Type B pancreatic cell (in vitro differentiated cells): ENCODE data around the gene ATP8B4. TPM values are rescaled to one million over a fixed set of nuclear protein-coding genes. Genes with fewer than 3 reads are reported as not detected.

Source experiments
- DNase-seq: peaks from one replicate; pipeline ENCODE4 v3.0.0; 2021; ENCODE audit warnings: mixed read lengths; ENCODE audit not compliant: unreplicated experiment; ENCODE audit errors: extremely low spot score
- H3K27ac Mint-ChIP-seq: 2 replicates; pipeline ENCODE4 v1.8.0; 2021; ENCODE audit warnings: mild to moderate bottlenecking, mixed read lengths
- H3K27me3 Mint-ChIP-seq: 2 replicates; pipeline ENCODE4 v1.8.0; 2021; ENCODE audit warnings: mixed read lengths
- H3K36me3 Mint-ChIP-seq: 2 replicates; pipeline ENCODE4 v1.8.0; 2021; ENCODE audit warnings: mixed read lengths
- H3K4me1 Mint-ChIP-seq: one replicate; pipeline ENCODE4 v1.8.0; 2021; ENCODE audit warnings: mixed read lengths; ENCODE audit not compliant: unreplicated experiment
- H3K4me3 Mint-ChIP-seq: 2 replicates; pipeline ENCODE4 v1.8.0; 2021; ENCODE audit warnings: mild to moderate bottlenecking, mixed read lengths
- H3K9me3 Mint-ChIP-seq: 2 replicates; pipeline ENCODE4 v1.8.0; 2021; ENCODE audit warnings: mixed read lengths
- total RNA-seq: library from RNA; stranded (reverse); gene quantifications from 2 replicates; pipeline ENCODE4 v1.2.1, GENCODE V29; 2021; ENCODE audit warnings: low replicate concordance
- TF ChIP-seq, protein P1 (sequence below): fragments of 200-600 bp; sonication (generic); conservative IDR thresholded peaks from 2 replicates; pipeline ENCODE4 v1.5.0; 2021; ENCODE audit warnings: antibody characterized with exemption, mild to moderate bottlenecking

ATP8B4 gene
- total RNA-seq, 1 donor from 2014 or later, result 2.2 TPM

DNA sequence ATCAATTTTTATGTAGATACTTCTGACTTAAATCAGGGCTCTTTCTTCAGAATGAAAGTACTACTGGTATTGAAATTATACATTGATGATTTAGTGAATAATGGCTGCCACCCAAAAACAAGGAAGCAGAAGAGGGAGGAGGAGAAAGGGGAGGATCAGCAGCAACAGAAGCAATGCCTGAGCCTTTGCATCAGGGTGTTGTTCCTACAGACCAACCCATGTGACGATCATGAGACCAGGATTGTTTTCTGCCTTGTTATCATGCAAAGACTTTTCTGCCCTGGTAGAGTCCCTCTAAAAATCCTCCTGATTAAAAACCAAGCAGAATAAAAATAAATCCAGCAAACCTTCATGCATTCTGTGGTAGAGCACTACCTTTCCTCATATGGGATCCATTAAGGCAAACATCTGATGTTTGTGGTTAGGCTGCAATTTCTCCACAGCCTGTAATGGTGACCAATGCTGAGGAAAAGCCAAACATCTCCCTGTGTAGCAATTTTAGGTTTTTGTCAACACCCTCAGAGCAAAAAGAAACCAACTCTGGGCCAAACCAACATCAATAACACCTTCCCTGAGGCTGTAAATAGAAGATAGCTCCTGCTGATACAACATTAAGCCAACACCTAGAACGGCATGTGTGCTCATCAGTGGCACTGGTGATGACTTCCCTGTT lies 191.7 kb downstream of the ATP8B4 start:
- no peaks in the 10 kb centered on the region for H3K36me3 Mint-ChIP-seq
- TF ChIP-seq, protein P1, sequence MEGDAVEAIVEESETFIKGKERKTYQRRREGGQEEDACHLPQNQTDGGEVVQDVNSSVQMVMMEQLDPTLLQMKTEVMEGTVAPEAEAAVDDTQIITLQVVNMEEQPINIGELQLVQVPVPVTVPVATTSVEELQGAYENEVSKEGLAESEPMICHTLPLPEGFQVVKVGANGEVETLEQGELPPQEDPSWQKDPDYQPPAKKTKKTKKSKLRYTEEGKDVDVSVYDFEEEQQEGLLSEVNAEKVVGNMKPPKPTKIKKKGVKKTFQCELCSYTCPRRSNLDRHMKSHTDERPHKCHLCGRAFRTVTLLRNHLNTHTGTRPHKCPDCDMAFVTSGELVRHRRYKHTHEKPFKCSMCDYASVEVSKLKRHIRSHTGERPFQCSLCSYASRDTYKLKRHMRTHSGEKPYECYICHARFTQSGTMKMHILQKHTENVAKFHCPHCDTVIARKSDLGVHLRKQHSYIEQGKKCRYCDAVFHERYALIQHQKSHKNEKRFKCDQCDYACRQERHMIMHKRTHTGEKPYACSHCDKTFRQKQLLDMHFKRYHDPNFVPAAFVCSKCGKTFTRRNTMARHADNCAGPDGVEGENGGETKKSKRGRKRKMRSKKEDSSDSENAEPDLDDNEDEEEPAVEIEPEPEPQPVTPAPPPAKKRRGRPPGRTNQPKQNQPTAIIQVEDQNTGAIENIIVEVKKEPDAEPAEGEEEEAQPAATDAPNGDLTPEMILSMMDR, result no peak
- DNase-seq, result no peak
- no peaks in the 10 kb centered on the region for H3K9me3 Mint-ChIP-seq
- no peak overlapping the region for H3K4me3 Mint-ChIP-seq
- no peak overlapping the region for H3K27ac Mint-ChIP-seq
- H3K27me3 Mint-ChIP-seq, result no peaks in the 10 kb centered on the region
- H3K4me1 Mint-ChIP-seq, result no peaks in the 10 kb centered on the region

DNA sequence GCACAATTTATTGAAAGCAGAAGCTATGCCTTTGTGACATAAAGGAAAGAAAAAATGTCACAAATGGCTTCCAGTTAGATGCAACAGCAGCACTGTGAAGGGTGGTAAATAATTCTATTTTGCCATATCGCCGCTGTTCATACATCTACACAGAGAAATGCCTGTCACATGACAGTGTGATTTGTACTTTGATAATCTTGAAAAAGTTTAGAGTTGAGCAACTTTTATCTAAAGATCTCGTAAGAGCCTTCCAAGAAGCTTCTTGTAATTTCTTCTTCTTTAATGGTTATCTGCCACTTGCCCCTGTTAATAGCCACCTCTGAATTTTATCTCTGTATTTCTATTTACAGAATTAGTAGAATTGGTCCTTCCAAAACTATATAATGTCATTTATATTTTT lies 192.3 kb downstream of the ATP8B4 start:
- Mint-ChIP-seq H3K36me3 (no peaks in the 10 kb centered on the region), H3K4me3 (no peak overlapping the region), H3K9me3 (no peaks in the 10 kb centered on the region), H3K27me3 (no peaks in the 10 kb centered on the region), H3K4me1 (no peaks in the 10 kb centered on the region), H3K27ac (no peak overlapping the region)
- TF ChIP-seq, protein P1, result no peak
- DNase-seq, result no peak

DNA sequence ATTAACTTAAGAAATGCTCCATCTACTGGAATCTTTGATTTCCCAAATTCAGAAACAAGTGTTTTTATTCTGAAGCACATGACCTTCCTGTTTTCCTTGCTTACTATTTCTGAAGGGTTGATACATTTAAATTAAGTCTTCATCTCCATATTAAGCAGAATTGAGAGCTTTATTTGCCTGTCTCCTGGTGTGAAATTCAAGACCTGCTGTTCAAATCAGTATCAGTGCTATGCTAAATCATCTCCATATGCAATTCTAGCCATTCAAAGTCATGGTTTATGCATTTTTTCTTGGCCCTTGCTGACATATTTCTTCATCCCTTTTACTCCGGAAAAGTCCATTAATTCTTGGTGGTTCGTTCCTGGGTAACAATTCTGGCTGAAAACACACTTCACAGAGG lies 195.4 kb downstream of the ATP8B4 start:
- Mint-ChIP-seq H3K36me3 (no peaks in the 10 kb centered on the region), H3K4me3 (no peak overlapping the region), H3K27ac (no peak overlapping the region), H3K9me3 (no peaks in the 10 kb centered on the region), H3K27me3 (no peaks in the 10 kb centered on the region), H3K4me1 (no peaks in the 10 kb centered on the region)
- TF ChIP-seq, protein P1, result no peak
- no peak for DNase-seq

DNA sequence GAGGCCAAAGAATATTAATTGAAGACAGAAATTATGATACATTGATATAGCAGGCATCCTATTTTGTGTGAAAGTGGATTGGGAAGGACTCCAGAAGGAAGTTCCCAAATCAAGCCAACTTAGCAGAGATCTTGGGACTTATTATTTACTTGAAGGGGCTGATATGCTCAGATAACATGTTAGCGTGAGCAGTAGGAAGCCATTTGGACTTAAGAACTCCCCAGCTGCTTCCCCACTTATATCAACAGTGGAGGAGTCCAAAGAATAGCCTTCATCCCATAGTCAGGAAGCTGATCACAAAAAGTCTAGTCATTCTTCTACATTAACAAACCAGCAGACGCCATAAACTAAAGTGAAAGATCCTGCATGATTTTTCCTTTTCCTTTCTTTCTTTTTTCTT lies 200.0 kb downstream of the ATP8B4 start:
- DNase-seq, result no peak
- Mint-ChIP-seq H3K27me3 (no peaks in the 10 kb centered on the region), H3K9me3 (no peaks in the 10 kb centered on the region), H3K4me3 (no peak overlapping the region), H3K27ac (no peak overlapping the region), H3K36me3 (no peaks in the 10 kb centered on the region), H3K4me1 (peaks cover 6% of the 10 kb centered on the region)
- TF ChIP-seq, protein P1, result no peak

DNA sequence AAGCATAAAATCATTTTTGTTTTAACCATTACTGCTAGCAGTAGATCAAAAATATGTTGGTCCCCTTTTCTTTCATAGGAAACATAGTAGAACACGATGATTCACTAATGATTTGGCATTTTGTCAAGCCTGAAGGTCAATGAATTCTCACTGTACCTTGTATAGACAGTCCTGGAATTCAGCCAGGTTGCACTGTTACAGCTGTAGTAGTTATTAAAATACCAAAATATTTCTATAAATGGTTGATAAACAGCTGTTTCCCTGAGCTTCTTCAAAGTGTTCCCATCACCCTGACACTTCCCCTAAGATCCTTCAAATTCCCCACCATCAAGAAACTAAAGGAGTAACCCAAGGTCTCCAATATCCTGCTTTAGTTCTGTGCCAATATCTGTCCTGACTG lies 200.9 kb downstream of the ATP8B4 start:
- DNase-seq, result no peak
- H3K27me3 Mint-ChIP-seq, result no peaks in the 10 kb centered on the region
- TF ChIP-seq, protein P1, result no peak
- H3K9me3 Mint-ChIP-seq, result no peaks in the 10 kb centered on the region
- H3K27ac Mint-ChIP-seq, result no peak overlapping the region
- no peak overlapping the region for H3K4me3 Mint-ChIP-seq
- H3K4me1 Mint-ChIP-seq, result peaks cover 6% of the 10 kb centered on the region
- H3K36me3 Mint-ChIP-seq, result no peaks in the 10 kb centered on the region
